Activated CD8-positive, alpha-beta memory T cell treated with anti-CD3 and anti-CD28 coated beads, Interleukin-2, amount 10 ng/mL, durations not matched to agents 7 days and 5 days (primary cell): ENCODE results near the gene GRAPL. TPM values are rescaled to one million over a fixed set of nuclear protein-coding genes. Genes with fewer than 3 reads are reported as not detected.
"Not testable (repeated sequence)": the region's sequence is repeated elsewhere in the genome, so short reads cannot be mapped to it uniquely, and the experiment has no call there.

ENCODE experiments used
- ATAC-seq: fragments of 150-1000 bp; cut with Tn5 transposase; one replicate; pipeline ENCODE4 v1.10.0; 2021; ENCODE audit warnings: moderate library complexity
- CTCF ChIA-PET: fragments of 350-600 bp; sonication (Branson Sonifier 250); formaldehyde crosslinking; loops from one replicate; lab custom pipeline; 2021; ENCODE audit warnings: antibody characterized with exemption; lab: Charles Lee
- DNase-seq: peaks from one replicate; pipeline ENCODE4 v3.0.0-alpha.2; 2020
- H3K27ac Mint-ChIP-seq: one replicate; pipeline ENCODE4 v1.8.0; 2021; ENCODE audit warnings: mild to moderate bottlenecking, mixed read lengths
- H3K27me3 Mint-ChIP-seq: one replicate; pipeline ENCODE4 v1.8.0; 2021; ENCODE audit warnings: mixed read lengths
- H3K36me3 Mint-ChIP-seq: one replicate; pipeline ENCODE4 v1.8.0; 2021; ENCODE audit warnings: mild to moderate bottlenecking, mixed read lengths
- H3K4me1 Mint-ChIP-seq: one replicate; pipeline ENCODE4 v1.8.0; 2021; ENCODE audit warnings: mixed read lengths
- H3K4me3 Mint-ChIP-seq: one replicate; pipeline ENCODE4 v1.8.0; 2021; ENCODE audit warnings: mild to moderate bottlenecking, moderate library complexity, mixed read lengths
- H3K9me3 Mint-ChIP-seq: one replicate; pipeline ENCODE4 v1.8.0; 2022; ENCODE audit warnings: low read depth, mixed read lengths
- total RNA-seq, 2 experiments: library from RNA; stranded (reverse); gene quantifications; one replicate each; pipeline ENCODE4 v1.2.3, GENCODE V29; 2021

GRAPL gene
- total RNA-seq, result 1 to 10 TPM; 7.5 to 8.1 TPM

- H3K36me3 Mint-ChIP-seq, H3K27me3 Mint-ChIP-seq, H3K9me3 Mint-ChIP-seq, H3K4me1 Mint-ChIP-seq, H3K27ac Mint-ChIP-seq, CTCF ChIA-PET, DNase-seq, H3K4me3 Mint-ChIP-seq: not testable (repeated sequence)
- ATAC-seq, result peak; percentile 89
Measured at GRCh38 chr17:19127148-19127980, at the start of gene GRAPL. GRAPL (plus strand) TSS chr17:19127589; CDS start chr17:19127620, 31 bp downstream.

GRCh38 chr17:19088804-19089685, 38.3 kb upstream of the GRAPL start:
- DNase-seq, CTCF ChIA-PET, H3K27ac Mint-ChIP-seq: not testable (repeated sequence)

GRCh38 chr17:19090058-19090772, 37.2 kb upstream of the GRAPL start:
- H3K9me3 Mint-ChIP-seq, H3K27ac Mint-ChIP-seq, DNase-seq, H3K36me3 Mint-ChIP-seq, H3K4me1 Mint-ChIP-seq, H3K4me3 Mint-ChIP-seq, H3K27me3 Mint-ChIP-seq, CTCF ChIA-PET: not testable (repeated sequence)
- peak; percentile 32 for ATAC-seq

More at GRCh38 chr17:19088804-19089685, 38.3 kb upstream of the GRAPL start:
- H3K9me3 Mint-ChIP-seq, H3K36me3 Mint-ChIP-seq, H3K4me1 Mint-ChIP-seq, ATAC-seq, H3K4me3 Mint-ChIP-seq, H3K27me3 Mint-ChIP-seq: not testable (repeated sequence)

GRCh38 chr17:19092737-19093683, 34.4 kb upstream of the GRAPL start:
- H3K4me3 Mint-ChIP-seq, DNase-seq, H3K36me3 Mint-ChIP-seq, H3K9me3 Mint-ChIP-seq, H3K27me3 Mint-ChIP-seq, H3K4me1 Mint-ChIP-seq, CTCF ChIA-PET, ATAC-seq, H3K27ac Mint-ChIP-seq: not testable (repeated sequence)

GRCh38 chr17:19093684-19094438, 33.5 kb upstream of the GRAPL start:
- H3K4me3 Mint-ChIP-seq, DNase-seq, H3K27me3 Mint-ChIP-seq, H3K36me3 Mint-ChIP-seq, H3K4me1 Mint-ChIP-seq, CTCF ChIA-PET, ATAC-seq, H3K9me3 Mint-ChIP-seq, H3K27ac Mint-ChIP-seq: not testable (repeated sequence)

GRCh38 chr17:19108517-19108916, 18.9 kb upstream of the GRAPL start:
- H3K4me1 Mint-ChIP-seq, DNase-seq, H3K36me3 Mint-ChIP-seq, H3K27me3 Mint-ChIP-seq, H3K27ac Mint-ChIP-seq, H3K4me3 Mint-ChIP-seq, CTCF ChIA-PET, ATAC-seq, H3K9me3 Mint-ChIP-seq: not testable (repeated sequence)

GRCh38 chr17:19110189-19111097, 16.9 kb upstream of the GRAPL start:
- peak; percentile 24 for ATAC-seq
- CTCF ChIA-PET, H3K4me3 Mint-ChIP-seq, H3K9me3 Mint-ChIP-seq, H3K36me3 Mint-ChIP-seq, H3K4me1 Mint-ChIP-seq, H3K27ac Mint-ChIP-seq, DNase-seq, H3K27me3 Mint-ChIP-seq: not testable (repeated sequence)

- H3K27ac Mint-ChIP-seq, result peak overlapping the region; percentile 79
- H3K9me3 Mint-ChIP-seq, H3K27me3 Mint-ChIP-seq, H3K4me1 Mint-ChIP-seq, H3K36me3 Mint-ChIP-seq, CTCF ChIA-PET: not testable (repeated sequence)
- peak; percentile 46 for DNase-seq
- ATAC-seq, result peak; percentile 69
- H3K4me3 Mint-ChIP-seq, result peak overlapping the region; percentile 73
Measured at GRCh38 chr17:19111111-19111711, 16.2 kb upstream of the GRAPL start.

GRCh38 chr17:19111801-19112458, 15.5 kb upstream of the GRAPL start:
- H3K36me3 Mint-ChIP-seq, CTCF ChIA-PET, H3K9me3 Mint-ChIP-seq, H3K4me1 Mint-ChIP-seq, H3K27me3 Mint-ChIP-seq: not testable (repeated sequence)
- Mint-ChIP-seq H3K4me3 (peak overlapping the region; percentile 42), H3K27ac (peak overlapping the region; percentile 83)
- DNase-seq (peak; percentile 83), ATAC-seq (peak; percentile 75)

- H3K4me1 Mint-ChIP-seq, ATAC-seq, H3K9me3 Mint-ChIP-seq, H3K27me3 Mint-ChIP-seq, H3K4me3 Mint-ChIP-seq, CTCF ChIA-PET, H3K36me3 Mint-ChIP-seq: not testable (repeated sequence)
- peak; percentile 31 for DNase-seq
- peak overlapping the region; percentile 78 for H3K27ac Mint-ChIP-seq
Measured at GRCh38 chr17:19112459-19112826, 14.9 kb upstream of the GRAPL start.

- H3K27me3 Mint-ChIP-seq, H3K27ac Mint-ChIP-seq, H3K4me1 Mint-ChIP-seq, H3K4me3 Mint-ChIP-seq, H3K36me3 Mint-ChIP-seq, H3K9me3 Mint-ChIP-seq, DNase-seq, CTCF ChIA-PET: not testable (repeated sequence)
- ATAC-seq, result peak; percentile 82
Measured at GRCh38 chr17:19118695-19119094, 8.7 kb upstream of the GRAPL start.
